MM.1S (cell line): Measurements from ENCODE around the gene PRR33.
A peak's percentile ranks its signal among the peaks of the same experiment; 100 is the strongest.
"Not testable (repeated sequence)": the region's sequence is repeated elsewhere in the genome, so short reads cannot be mapped to it uniquely, and the experiment has no call there.

ENCODE experiments used
- DNase-seq: peaks from one replicate; pipeline ENCODE4 v3.0.0-alpha.2; 2015
- H2AFZ ChIP-seq: fragments of 300-600 bp; sonication (generic); 2 replicates; pipeline ENCODE4 v1.6.0; 2016; ENCODE audit warnings: antibody characterized with exemption, low read length
- H3F3A ChIP-seq: fragments of 300-600 bp; sonication (generic); 2 replicates; pipeline ENCODE4 v1.6.1; 2016; ENCODE audit warnings: mild to moderate bottlenecking, antibody characterized with exemption, low read length, moderate library complexity, mixed read lengths; ENCODE audit not compliant: insufficient read depth
- H3K27ac ChIP-seq: fragments of 300-600 bp; sonication (generic); 2 replicates; pipeline ENCODE4 v1.5.1; 2016; ENCODE audit warnings: mild to moderate bottlenecking, low read length
- H3K27me3 ChIP-seq: fragments of 300-600 bp; sonication (generic); replicated peaks from 2 replicates; pipeline ENCODE4 v1.6.0; 2016; ENCODE audit warnings: low read length; ENCODE audit not compliant: insufficient read depth
- H3K36me3 ChIP-seq: fragments of 300-600 bp; sonication (generic); replicated peaks from 2 replicates; pipeline ENCODE4 v1.6.1; 2016; ENCODE audit warnings: mild to moderate bottlenecking, low read length, mixed read lengths; ENCODE audit not compliant: insufficient read depth
- H3K4me1 ChIP-seq: fragments of 300-600 bp; sonication (generic); 2 replicates; pipeline ENCODE4 v1.6.1; 2016; ENCODE audit warnings: low read length, mixed read lengths
- H3K4me2 ChIP-seq: fragments of 300-600 bp; sonication (generic); 2 replicates; pipeline ENCODE4 v1.6.0; 2016; ENCODE audit warnings: low read depth, low read length
- H3K4me3 ChIP-seq: fragments of 300-600 bp; sonication (generic); 2 replicates; pipeline ENCODE4 v1.5.1; 2016; ENCODE audit warnings: low read length, mixed read lengths
- H3K79me2 ChIP-seq: fragments of 300-600 bp; sonication (generic); 2 replicates; pipeline ENCODE4 v1.6.1; 2016; ENCODE audit warnings: mixed run types, low read length, mixed read lengths
- H3K9ac ChIP-seq: fragments of 300-600 bp; sonication (generic); 2 replicates; pipeline ENCODE4 v1.6.1; 2016; ENCODE audit warnings: low read length, mixed read lengths
- H3K9me2 ChIP-seq: fragments of 300-600 bp; sonication (generic); replicated peaks from 2 replicates; pipeline ENCODE4 v1.6.1; 2016; ENCODE audit warnings: mild to moderate bottlenecking, low read length, mixed read lengths; ENCODE audit not compliant: insufficient read depth
- H3K9me3 ChIP-seq: fragments of 300-600 bp; sonication (generic); replicated peaks from 2 replicates; pipeline ENCODE4 v1.6.1; 2016; ENCODE audit warnings: mild to moderate bottlenecking, low read length, mixed read lengths; ENCODE audit not compliant: insufficient read depth
- H4K20me1 ChIP-seq: fragments of 300-600 bp; sonication (generic); 2 replicates; pipeline ENCODE4 v1.6.1; 2016; ENCODE audit warnings: mild to moderate bottlenecking, low read length, moderate library complexity, mixed read lengths; ENCODE audit not compliant: insufficient read depth
- CTCF ChIP-seq: fragments of 300-600 bp; sonication (generic); IDR thresholded peaks from 2 replicates; pipeline ENCODE4 v1.5.1; 2016; ENCODE audit warnings: antibody characterized with exemption, low read length, mixed read lengths
- EZH2 ChIP-seq: fragments of 300-600 bp; sonication (generic); optimal IDR thresholded peaks from 2 replicates; pipeline ENCODE3; 2017; ENCODE audit warnings: low read depth, mild to moderate bottlenecking, antibody characterized with exemption, low read length, mixed read lengths
- EZH2phosphoT487 ChIP-seq: fragments of 300-600 bp; sonication (generic); IDR thresholded peaks from 2 replicates; pipeline ENCODE4 v1.6.1; 2018; ENCODE audit warnings: antibody characterized with exemption, low read length

PRR33 gene

GRCh38 chr11:1876361-1877063 lies 15.2 kb downstream of the PRR33 start:
- Histone ChIP-seq H3K9me3 (no peaks in the 10 kb centered on the region), H3F3A (no peaks in the 10 kb centered on the region), H3K4me2 (no peak overlapping the region), H3K4me1 (no peaks in the 10 kb centered on the region), H3K36me3 (no peaks in the 10 kb centered on the region), H4K20me1 (no peaks in the 10 kb centered on the region), H3K9ac (no peak overlapping the region), H3K79me2 (no peaks in the 10 kb centered on the region), H2AFZ (no peak overlapping the region), H3K4me3 (no peak overlapping the region), H3K27me3 (no peaks in the 10 kb centered on the region), H3K9me2 (no peaks in the 10 kb centered on the region), H3K27ac (no peak overlapping the region)
- TF ChIP-seq CTCF (peak; percentile 48), EZH2phosphoT487 (no peak), EZH2 (no peak)
- no peak for DNase-seq

GRCh38 chr11:1875851-1876301 lies 15.8 kb downstream of the PRR33 start:
- not testable (repeated sequence) for H3K4me1 ChIP-seq, H3K27me3 ChIP-seq, H3K4me2 ChIP-seq, H3K27ac ChIP-seq, DNase-seq, H3F3A ChIP-seq, H3K79me2 ChIP-seq, H3K9ac ChIP-seq, H4K20me1 ChIP-seq, H3K4me3 ChIP-seq, H3K9me2 ChIP-seq, H2AFZ ChIP-seq, H3K9me3 ChIP-seq, H3K36me3 ChIP-seq

- Histone ChIP-seq H3K4me2 (no peak overlapping the region), H3K9ac (no peak overlapping the region), H3K4me1 (no peaks in the 10 kb centered on the region), H3K9me2 (no peaks in the 10 kb centered on the region), H4K20me1 (no peaks in the 10 kb centered on the region), H3F3A (no peaks in the 10 kb centered on the region), H3K27me3 (no peaks in the 10 kb centered on the region), H3K27ac (no peak overlapping the region), H3K36me3 (no peaks in the 10 kb centered on the region), H3K4me3 (no peak overlapping the region), H2AFZ (no peak overlapping the region), H3K79me2 (peaks cover 3% of the 10 kb centered on the region; the same call in 1 of the 2 replicates), H3K9me3 (no peaks in the 10 kb centered on the region)
- no peak for DNase-seq
- TF ChIP-seq EZH2phosphoT487 (no peak), CTCF (no peak), EZH2 (no peak)
These were observed 16.4 kb downstream of the PRR33 start for GRCh38 chr11:1875093-1875850.

- H4K20me1 ChIP-seq, DNase-seq: not testable (repeated sequence)
These were observed 17.1 kb downstream of the PRR33 start for GRCh38 chr11:1874441-1875092.

GRCh38 chr11:1873813-1874150 lies 17.9 kb downstream of the PRR33 start:
- H3K4me3 ChIP-seq, H3K4me2 ChIP-seq, H3F3A ChIP-seq, DNase-seq, H4K20me1 ChIP-seq, H3K9me3 ChIP-seq, H2AFZ ChIP-seq, H3K36me3 ChIP-seq, H3K9ac ChIP-seq, H3K27me3 ChIP-seq, H3K27ac ChIP-seq, H3K79me2 ChIP-seq, H3K4me1 ChIP-seq, H3K9me2 ChIP-seq: not testable (repeated sequence)

More at GRCh38 chr11:1874441-1875092, 17.1 kb downstream of the PRR33 start:
- H3K79me2 ChIP-seq, H3K27me3 ChIP-seq, H3K4me3 ChIP-seq, H3K4me1 ChIP-seq, H3K36me3 ChIP-seq, H2AFZ ChIP-seq, H3K4me2 ChIP-seq, H3K27ac ChIP-seq, H3K9ac ChIP-seq, H3F3A ChIP-seq, H3K9me3 ChIP-seq, H3K9me2 ChIP-seq: not testable (repeated sequence)
